ENCODE data around the gene KRTAP12-2.

DNA sequence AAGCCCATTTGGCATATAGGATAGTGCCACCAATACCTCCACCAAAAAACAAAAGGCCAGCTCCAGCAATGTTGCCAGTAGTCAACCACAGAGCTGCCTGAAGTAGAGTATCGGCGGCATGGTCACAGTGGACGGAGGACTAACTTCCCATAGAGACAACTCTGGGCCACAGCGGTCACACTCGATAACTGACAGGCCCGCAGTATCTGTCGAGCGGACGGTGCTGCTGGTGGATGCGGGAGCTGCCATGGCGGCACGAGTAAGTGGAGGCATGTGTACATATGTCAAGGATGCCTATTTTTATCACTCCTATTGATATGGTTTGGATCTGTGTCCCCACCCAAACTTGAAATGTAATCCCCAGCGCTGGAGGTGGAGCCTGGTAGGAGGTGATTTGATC, 11.2 kb upstream of the KRTAP12-2 start:
- TF ChIP-seq, protein P1, sequence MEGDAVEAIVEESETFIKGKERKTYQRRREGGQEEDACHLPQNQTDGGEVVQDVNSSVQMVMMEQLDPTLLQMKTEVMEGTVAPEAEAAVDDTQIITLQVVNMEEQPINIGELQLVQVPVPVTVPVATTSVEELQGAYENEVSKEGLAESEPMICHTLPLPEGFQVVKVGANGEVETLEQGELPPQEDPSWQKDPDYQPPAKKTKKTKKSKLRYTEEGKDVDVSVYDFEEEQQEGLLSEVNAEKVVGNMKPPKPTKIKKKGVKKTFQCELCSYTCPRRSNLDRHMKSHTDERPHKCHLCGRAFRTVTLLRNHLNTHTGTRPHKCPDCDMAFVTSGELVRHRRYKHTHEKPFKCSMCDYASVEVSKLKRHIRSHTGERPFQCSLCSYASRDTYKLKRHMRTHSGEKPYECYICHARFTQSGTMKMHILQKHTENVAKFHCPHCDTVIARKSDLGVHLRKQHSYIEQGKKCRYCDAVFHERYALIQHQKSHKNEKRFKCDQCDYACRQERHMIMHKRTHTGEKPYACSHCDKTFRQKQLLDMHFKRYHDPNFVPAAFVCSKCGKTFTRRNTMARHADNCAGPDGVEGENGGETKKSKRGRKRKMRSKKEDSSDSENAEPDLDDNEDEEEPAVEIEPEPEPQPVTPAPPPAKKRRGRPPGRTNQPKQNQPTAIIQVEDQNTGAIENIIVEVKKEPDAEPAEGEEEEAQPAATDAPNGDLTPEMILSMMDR (IDR thresholded peaks at IDR 0.05) = no peak
- TF ChIP-seq POLR2A (IDR thresholded peaks at IDR 0.05) (no peak), POLR2AphosphoS5 (IDR thresholded peaks at IDR 0.05) (no peak), EP300 (IDR thresholded peaks at IDR 0.05) (no peak)
